Brain microvascular endothelial cell (primary cell): Measurements from ENCODE around the gene PPP1R12C.
A peak's percentile ranks its signal among the peaks of the same experiment; 100 is the strongest.

Experiments
- DNase-seq: peaks from one replicate; pipeline ENCODE4 v3.0.0-alpha.2; 2020
- H3K27ac ChIP-seq: fragments of 250-450 bp; sonication (Bioruptor Pico); 2 replicates; pipeline ENCODE4 v1.5.1; 2020; ENCODE audit warnings: mild to moderate bottlenecking, moderate library complexity
- H3K27me3 ChIP-seq: fragments of 250-450 bp; sonication (Bioruptor Pico); replicated peaks from 2 replicates; pipeline ENCODE4 v1.5.1; 2020; ENCODE audit warnings: mild to moderate bottlenecking
- H3K36me3 ChIP-seq: fragments of 250-450 bp; sonication (Bioruptor Pico); replicated peaks from 2 replicates; pipeline ENCODE4 v1.5.1; 2020; ENCODE audit warnings: mild to moderate bottlenecking
- H3K4me3 ChIP-seq: 2 replicates; pipeline ENCODE4 v1.5.1; 2011; ENCODE audit warnings: low read depth, mild to moderate bottlenecking, control low read depth, low read length, moderate library complexity
- CTCF ChIP-seq: IDR thresholded peaks from 2 replicates; pipeline ENCODE4 v1.5.1; 2011; ENCODE audit warnings: low read depth, mild to moderate bottlenecking, moderate library complexity, low read length, control low read depth, inconsistent platforms; ENCODE audit errors: missing control alignments
- in situ Hi-C: cut with HindIII; loops from 2 replicates; pipeline ENCODE4 v1.10.0; 2017; ENCODE audit warnings: low sequenced_read_pairs, low pct_ligation_motif_present

The PPP1R12C gene

GRCh38 chr19:55076321-55076720 lies 41.1 kb downstream of the PPP1R12C start:
- no peak overlapping the region for H3K27ac ChIP-seq
- H3K27me3 ChIP-seq, result no peaks in the 10 kb centered on the region
- no peak overlapping the region for H3K4me3 ChIP-seq
- in situ Hi-C loops, result no loop called here
- no peaks in the 10 kb centered on the region for H3K36me3 ChIP-seq
- no peak for TF ChIP-seq CTCF
- no peak for DNase-seq

- Histone ChIP-seq H3K4me3 (no peak within 1 kb of the TSS), H3K27ac (no peak within 1 kb of the TSS), H3K36me3 (no peaks in the 10 kb centered on the region), H3K27me3 (no peaks in the 10 kb centered on the region)
- no peak for DNase-seq
- no peak for TF ChIP-seq CTCF
- in situ Hi-C loops, result no loop called here
Measured at GRCh38 chr19:55075371-55075998, 42.0 kb downstream of the PPP1R12C start, which contains the start of gene EPS8L1. Gene EPS8L1, plus strand, starts transcription at chr19:55075869. Its CDS starts 576 bp downstream, at chr19:55076445.

DNA sequence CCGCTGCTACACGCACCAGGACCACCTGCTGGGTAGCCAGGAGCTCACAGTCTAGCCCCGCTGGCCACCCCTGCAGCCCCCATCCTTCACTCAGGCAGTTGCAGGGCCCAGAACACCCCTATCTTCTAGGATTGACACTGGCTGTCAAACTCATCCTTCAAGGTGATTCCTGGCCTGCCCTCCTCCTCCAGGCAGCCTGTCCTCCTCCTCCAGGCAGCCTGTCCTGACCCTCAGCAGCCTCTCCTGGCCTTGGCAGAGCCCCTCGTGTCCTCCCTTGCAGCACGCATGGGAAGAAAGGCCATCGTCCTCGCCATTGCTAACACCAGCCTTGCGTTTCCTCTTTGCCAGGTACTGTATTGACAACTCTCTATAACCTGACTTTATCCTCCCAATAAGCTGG lies 45.5 kb downstream of the PPP1R12C start:
- Histone ChIP-seq H3K27me3 (peaks cover 23% of the 10 kb centered on the region), H3K4me3 (no peak overlapping the region), H3K36me3 (no peaks in the 10 kb centered on the region), H3K27ac (no peak overlapping the region)
- DNase-seq, result no peak
- no peak for TF ChIP-seq CTCF
- in situ Hi-C loops, result no loop called here

- peaks cover 23% of the 10 kb centered on the region for H3K27me3 ChIP-seq
- H3K4me3 ChIP-seq, result no peak overlapping the region
- in situ Hi-C loops, result no loop called here
- H3K36me3 ChIP-seq, result no peaks in the 10 kb centered on the region
- H3K27ac ChIP-seq, result no peak overlapping the region
- DNase-seq, result peak; percentile 39
- TF ChIP-seq CTCF, result no peak
Measured at GRCh38 chr19:55071129-55071502, 46.3 kb downstream of the PPP1R12C start.

- DNase-seq, result no peak
- TF ChIP-seq CTCF, result no peak
- H3K4me3 ChIP-seq, result no peak overlapping the region
- in situ Hi-C loops, result no loop called here
- peaks cover 23% of the 10 kb centered on the region for H3K27me3 ChIP-seq
- H3K36me3 ChIP-seq, result no peaks in the 10 kb centered on the region
- H3K27ac ChIP-seq, result no peak overlapping the region
Measured at GRCh38 chr19:55070466-55071128, 46.8 kb downstream of the PPP1R12C start.

- TF ChIP-seq CTCF, result no peak
- in situ Hi-C loops, result no loop called here
- H3K27me3 ChIP-seq, result peaks cover 23% of the 10 kb centered on the region
Measured at GRCh38 chr19:55069865-55070197, 47.6 kb downstream of the PPP1R12C start.

More at GRCh38 chr19:55069865-55070197, 47.6 kb downstream of the PPP1R12C start:
- Histone ChIP-seq H3K27ac (no peak overlapping the region), H3K4me3 (no peak overlapping the region), H3K36me3 (no peaks in the 10 kb centered on the region)
- DNase-seq, result no peak
